HL-60 (cell line): ENCODE results near the gene MED1.
A peak's percentile ranks its signal among the peaks of the same experiment; 100 is the strongest.

ENCODE experiments used
- DNase-seq, 2 experiments: peaks; one replicate each; pipeline ENCODE4 v3.0.0-alpha.2; 2010 to 2020; ENCODE audit warnings: low read depth in 1 of 2, low spot score in 1 of 2
- H3K27ac ChIP-seq: fragments of 250-450 bp; sonication (Bioruptor Pico); replicated peaks from 2 replicates; pipeline ENCODE4 v1.5.1; 2020; ENCODE audit warnings: mild to moderate bottlenecking, moderate library complexity
- H3K27me3 ChIP-seq: fragments of 250-450 bp; sonication (Bioruptor Pico); 2 replicates; pipeline ENCODE4 v1.5.1; 2021; ENCODE audit warnings: mild to moderate bottlenecking, moderate library complexity; ENCODE audit not compliant: insufficient read depth, poor library complexity, severe bottlenecking
- H3K4me3 ChIP-seq: replicated peaks from 2 replicates; pipeline ENCODE4 v1.5.1; 2011; ENCODE audit warnings: mild to moderate bottlenecking, control low read depth, low read length; ENCODE audit not compliant: insufficient read depth
- GABPA ChIP-seq: IDR thresholded peaks from 2 replicates; pipeline ENCODE4 v1.6.1; 2012; ENCODE audit warnings: low read depth
- POLR2AphosphoS5 ChIP-seq: IDR thresholded peaks from 2 replicates; pipeline ENCODE4 v1.6.1; 2012; ENCODE audit warnings: low read depth
- SPI1 ChIP-seq: IDR thresholded peaks from 2 replicates; pipeline ENCODE4 v1.6.1; 2012; ENCODE audit warnings: low read depth, mild to moderate bottlenecking, borderline replicate concordance
- TF ChIP-seq, protein P1 (sequence below): IDR thresholded peaks from one replicate; pipeline ENCODE4 v1.5.1; 2011; ENCODE audit warnings: low read length, control low read depth, inconsistent platforms; ENCODE audit not compliant: insufficient read depth
- TF ChIP-seq, protein P2 (sequence below): IDR thresholded peaks from 2 replicates; pipeline ENCODE4 v1.6.1; 2012; ENCODE audit warnings: low read depth; ENCODE audit not compliant: insufficient replicate concordance

The MED1 gene

DNA sequence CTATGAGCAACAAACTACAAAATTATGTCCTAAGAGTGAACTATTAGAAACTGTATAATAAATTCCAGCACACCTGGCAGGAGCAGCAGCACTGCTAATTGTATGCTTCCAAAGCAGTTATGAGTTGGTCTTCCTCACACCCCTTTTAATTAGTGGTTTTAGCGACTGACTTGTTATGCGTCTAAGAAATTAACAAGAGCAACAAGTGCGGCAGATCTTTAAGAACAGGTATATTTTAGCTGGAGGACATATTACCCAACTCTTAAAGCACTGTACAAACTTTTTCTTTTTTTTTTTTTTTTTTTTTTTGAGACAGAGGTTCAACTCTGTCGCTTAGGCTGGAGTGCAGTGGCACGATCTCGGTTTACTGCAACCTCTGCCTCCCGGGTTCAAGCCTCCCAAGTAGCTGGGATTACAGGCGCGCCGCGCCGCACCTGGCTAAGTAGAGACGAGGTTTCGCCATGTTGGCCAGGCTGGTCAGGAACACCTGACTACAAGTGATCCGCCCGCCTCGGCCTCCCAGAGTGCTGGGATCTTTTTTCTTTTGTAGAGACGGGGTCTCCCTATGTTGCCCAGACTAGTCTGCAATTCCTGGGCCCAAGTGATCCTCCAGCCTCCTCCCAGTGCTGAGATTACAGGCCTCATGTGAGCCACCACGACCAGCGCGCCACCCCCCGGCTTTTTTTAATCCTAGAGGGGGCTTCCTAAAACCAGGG, 48.0 kb downstream of the MED1 start:
- H3K27me3 ChIP-seq: no peaks in the 10 kb centered on the region
- no peak overlapping the region for H3K4me3 ChIP-seq
- DNase-seq: no peak
- TF ChIP-seq GABPA (no peak), SPI1 (no peak), POLR2AphosphoS5 (no peak)
- TF ChIP-seq, protein P1, sequence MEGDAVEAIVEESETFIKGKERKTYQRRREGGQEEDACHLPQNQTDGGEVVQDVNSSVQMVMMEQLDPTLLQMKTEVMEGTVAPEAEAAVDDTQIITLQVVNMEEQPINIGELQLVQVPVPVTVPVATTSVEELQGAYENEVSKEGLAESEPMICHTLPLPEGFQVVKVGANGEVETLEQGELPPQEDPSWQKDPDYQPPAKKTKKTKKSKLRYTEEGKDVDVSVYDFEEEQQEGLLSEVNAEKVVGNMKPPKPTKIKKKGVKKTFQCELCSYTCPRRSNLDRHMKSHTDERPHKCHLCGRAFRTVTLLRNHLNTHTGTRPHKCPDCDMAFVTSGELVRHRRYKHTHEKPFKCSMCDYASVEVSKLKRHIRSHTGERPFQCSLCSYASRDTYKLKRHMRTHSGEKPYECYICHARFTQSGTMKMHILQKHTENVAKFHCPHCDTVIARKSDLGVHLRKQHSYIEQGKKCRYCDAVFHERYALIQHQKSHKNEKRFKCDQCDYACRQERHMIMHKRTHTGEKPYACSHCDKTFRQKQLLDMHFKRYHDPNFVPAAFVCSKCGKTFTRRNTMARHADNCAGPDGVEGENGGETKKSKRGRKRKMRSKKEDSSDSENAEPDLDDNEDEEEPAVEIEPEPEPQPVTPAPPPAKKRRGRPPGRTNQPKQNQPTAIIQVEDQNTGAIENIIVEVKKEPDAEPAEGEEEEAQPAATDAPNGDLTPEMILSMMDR: no peak
- TF ChIP-seq, protein P2, sequence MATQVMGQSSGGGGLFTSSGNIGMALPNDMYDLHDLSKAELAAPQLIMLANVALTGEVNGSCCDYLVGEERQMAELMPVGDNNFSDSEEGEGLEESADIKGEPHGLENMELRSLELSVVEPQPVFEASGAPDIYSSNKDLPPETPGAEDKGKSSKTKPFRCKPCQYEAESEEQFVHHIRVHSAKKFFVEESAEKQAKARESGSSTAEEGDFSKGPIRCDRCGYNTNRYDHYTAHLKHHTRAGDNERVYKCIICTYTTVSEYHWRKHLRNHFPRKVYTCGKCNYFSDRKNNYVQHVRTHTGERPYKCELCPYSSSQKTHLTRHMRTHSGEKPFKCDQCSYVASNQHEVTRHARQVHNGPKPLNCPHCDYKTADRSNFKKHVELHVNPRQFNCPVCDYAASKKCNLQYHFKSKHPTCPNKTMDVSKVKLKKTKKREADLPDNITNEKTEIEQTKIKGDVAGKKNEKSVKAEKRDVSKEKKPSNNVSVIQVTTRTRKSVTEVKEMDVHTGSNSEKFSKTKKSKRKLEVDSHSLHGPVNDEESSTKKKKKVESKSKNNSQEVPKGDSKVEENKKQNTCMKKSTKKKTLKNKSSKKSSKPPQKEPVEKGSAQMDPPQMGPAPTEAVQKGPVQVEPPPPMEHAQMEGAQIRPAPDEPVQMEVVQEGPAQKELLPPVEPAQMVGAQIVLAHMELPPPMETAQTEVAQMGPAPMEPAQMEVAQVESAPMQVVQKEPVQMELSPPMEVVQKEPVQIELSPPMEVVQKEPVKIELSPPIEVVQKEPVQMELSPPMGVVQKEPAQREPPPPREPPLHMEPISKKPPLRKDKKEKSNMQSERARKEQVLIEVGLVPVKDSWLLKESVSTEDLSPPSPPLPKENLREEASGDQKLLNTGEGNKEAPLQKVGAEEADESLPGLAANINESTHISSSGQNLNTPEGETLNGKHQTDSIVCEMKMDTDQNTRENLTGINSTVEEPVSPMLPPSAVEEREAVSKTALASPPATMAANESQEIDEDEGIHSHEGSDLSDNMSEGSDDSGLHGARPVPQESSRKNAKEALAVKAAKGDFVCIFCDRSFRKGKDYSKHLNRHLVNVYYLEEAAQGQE: no peak
- no peak overlapping the region for H3K27ac ChIP-seq

DNA sequence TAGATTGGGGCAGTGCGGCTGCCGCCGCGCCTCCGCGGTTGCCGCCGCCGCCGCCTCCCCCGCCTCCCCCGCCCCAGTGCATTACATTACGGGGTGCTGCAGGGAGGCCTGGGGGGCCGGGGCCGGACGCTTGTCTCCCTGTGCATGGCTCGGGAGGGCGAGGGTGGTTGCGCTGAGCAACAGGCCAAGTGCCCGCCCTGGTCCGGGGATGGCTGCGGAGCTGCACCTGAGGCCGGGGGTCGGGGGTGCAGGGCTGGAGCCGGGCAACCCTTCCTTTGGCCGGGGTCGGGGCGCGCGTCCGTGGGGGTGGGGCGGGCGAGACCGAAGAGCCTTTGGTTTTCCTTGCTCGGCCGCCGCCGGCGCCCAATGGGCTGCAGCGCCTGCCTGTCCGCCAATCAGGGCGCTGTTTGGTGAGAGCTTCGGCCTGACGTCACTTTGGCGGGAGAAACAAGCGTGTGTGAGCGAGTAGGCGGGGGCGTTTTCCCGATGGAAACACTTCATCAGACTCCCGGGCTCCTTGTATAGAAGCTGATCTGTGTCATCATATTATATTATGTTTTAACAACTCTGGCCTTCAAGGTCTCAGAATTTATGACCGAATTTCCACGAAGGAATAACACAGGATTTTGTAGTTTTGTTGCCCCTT, 48.7 kb downstream of the MED1 start:
- Histone ChIP-seq H3K4me3 (peak overlapping the region; percentile 99), H3K27ac (peak overlapping the region; percentile 90), H3K27me3 (no peaks in the 10 kb centered on the region)
- TF ChIP-seq POLR2AphosphoS5: no peak
- TF ChIP-seq, protein P2: no peak
- TF ChIP-seq SPI1: no peak
- TF ChIP-seq, protein P1: no peak
- no peak for TF ChIP-seq GABPA
- peak; percentile 92 to 96 for DNase-seq

DNA sequence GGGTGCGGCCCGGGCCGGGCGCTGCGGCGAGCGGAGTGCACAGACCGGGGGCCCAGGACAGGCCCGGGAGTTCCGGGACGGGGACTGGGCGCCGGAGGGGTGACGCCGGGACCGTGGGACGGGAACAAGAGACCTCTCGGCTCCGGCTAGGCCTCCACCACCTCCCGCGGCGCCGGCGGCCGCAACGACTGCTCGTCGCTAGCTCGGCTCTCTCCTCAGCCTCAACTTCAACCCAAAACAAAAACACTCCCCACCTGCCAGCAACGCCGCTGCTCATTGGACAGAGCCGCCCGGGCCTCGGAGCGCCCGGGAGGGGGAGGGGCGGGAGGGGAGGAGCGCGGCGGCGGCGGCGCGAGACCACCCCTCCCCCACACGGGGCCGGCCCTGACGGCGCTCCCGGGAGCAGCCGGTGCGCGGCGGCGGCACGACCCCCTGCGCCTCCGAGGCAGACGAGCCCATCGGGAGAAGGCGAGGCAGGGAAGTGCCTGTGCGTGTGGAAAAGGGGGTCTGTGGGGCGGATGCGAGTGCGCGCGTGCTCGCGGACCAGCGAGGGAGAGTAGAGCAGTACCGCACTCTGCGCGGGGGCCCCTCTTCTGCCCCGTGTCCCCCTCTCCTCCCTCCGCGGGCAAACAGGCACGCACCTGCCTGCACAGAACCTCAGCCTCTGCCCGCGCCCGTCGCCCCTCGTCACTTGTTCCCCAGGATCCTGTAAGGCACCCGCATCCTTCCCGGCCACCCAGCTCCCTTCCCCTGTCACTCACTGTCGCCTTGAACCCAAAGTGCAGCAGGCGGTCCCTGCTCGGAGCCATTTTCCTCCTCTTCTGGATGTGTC, 49.4 kb downstream of the MED1 start, which contains the start of gene FBXL20:
Gene FBXL20 (minus strand): TSS at position 215 of the 832 bp plus-strand sequence. CDS start 224 bp downstream, outside the sequence.
- no peaks in the 10 kb centered on the region for H3K27me3 ChIP-seq
- H3K27ac ChIP-seq: peak within 1 kb of the TSS; percentile 90
- peak; percentile 83 to 93 for DNase-seq
- TF ChIP-seq, protein P2: no peak
- TF ChIP-seq POLR2AphosphoS5: 0 out of 2 replicates have a peak, but pooled peaks have one; percentile 41
- H3K4me3 ChIP-seq: peak within 1 kb of the TSS; percentile 99
